HG03025 (cell line): Measurements from ENCODE around the gene SAYSD1.

ENCODE experiments used
- ATAC-seq: cut with Tn5 transposase; IDR thresholded peaks from one replicate; pipeline ENCODE4 v1.9.1; 2021; ENCODE audit warnings: mild to moderate bottlenecking, moderate library complexity; ENCODE audit not compliant: unreplicated experiment, low FRiP score

SAYSD1 gene

GRCh38 chr6:39079197-39080125 lies 35.5 kb downstream of the SAYSD1 start:
- no peak for ATAC-seq

DNA sequence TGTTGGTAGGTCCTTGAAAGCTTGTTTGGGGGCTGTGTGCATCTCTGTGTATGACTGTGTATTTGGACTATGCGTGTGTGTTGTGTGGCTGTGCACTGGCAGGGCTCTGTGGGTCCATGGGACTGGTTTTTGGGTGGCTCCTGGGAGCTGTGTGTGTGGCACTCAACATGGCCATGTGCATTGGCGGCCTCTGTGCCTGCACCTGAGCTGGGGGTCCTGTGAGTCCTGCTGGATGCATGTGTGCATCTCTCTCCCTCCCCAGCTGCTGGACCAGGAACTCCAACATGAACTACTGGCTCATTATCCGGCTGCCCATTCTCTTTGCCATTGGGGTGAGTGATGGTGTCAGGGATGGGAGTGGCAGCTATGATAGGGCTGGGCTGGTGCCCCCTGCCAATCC lies 36.3 kb downstream of the SAYSD1 start:
- ATAC-seq, result no peak

- ATAC-seq, result no peak
Observed at GRCh38 chr6:39077882-39078594, 36.9 kb downstream of the SAYSD1 start.

- ATAC-seq, result no peak
Observed at GRCh38 chr6:39076623-39077535, 38.1 kb downstream of the SAYSD1 start.

GRCh38 chr6:39075807-39076622 lies 39.0 kb downstream of the SAYSD1 start:
- no peak for ATAC-seq

GRCh38 chr6:39075010-39075686 lies 39.8 kb downstream of the SAYSD1 start:
- no peak for ATAC-seq

- no peak for ATAC-seq
Observed at GRCh38 chr6:39074486-39074885, 40.5 kb downstream of the SAYSD1 start.

GRCh38 chr6:39073471-39074355 lies 41.3 kb downstream of the SAYSD1 start:
- ATAC-seq, result no peak

GRCh38 chr6:39072830-39073229 lies 42.2 kb downstream of the SAYSD1 start:
- no peak for ATAC-seq

- ATAC-seq, result no peak
Observed at GRCh38 chr6:39068391-39068790, 46.6 kb downstream of the SAYSD1 start.

GRCh38 chr6:39065561-39065960 lies 49.4 kb downstream of the SAYSD1 start:
- ATAC-seq, result no peak

GRCh38 chr6:39063526-39063925 lies 51.5 kb downstream of the SAYSD1 start:
- no peak for ATAC-seq

DNA sequence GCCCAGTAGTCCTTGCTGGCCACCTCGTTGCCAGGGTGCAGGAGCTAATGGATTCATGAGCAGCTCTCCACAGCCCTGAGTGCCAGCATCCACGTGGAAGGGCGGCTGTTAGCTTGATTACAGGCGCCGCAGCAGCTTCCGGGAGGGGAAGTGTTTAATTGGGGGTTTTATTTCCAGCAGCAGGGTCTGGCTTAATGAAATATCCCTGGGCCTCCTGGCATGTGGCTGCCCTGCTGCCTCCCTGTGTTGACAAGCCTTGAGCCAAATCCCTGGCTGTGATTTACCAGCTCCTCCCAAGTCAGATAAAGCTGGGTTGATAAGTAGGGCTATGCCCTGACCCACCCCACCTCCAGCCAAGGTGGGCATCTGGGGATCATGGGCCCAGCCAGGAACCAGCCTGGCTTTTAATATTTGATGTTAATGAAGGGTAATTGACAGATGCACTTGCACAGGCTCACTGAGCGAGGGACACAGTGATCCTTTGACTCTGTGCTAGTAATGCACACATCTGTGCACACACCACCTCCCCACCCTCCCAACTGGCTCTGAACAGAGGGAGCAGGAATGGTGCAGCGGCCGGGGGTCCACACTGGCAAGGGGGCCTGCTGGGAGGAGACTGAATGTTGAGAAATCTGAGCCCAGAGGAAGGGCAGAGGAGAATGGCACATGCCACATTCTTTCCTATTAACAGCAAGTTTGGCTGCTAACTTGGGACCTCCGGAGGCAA lies 52.8 kb downstream of the SAYSD1 start:
- no peak for ATAC-seq

- no peak for ATAC-seq
Observed at GRCh38 chr6:39061588-39061987, 53.4 kb downstream of the SAYSD1 start.

GRCh38 chr6:39061182-39061581 lies 53.8 kb downstream of the SAYSD1 start:
- ATAC-seq, result no peak

- no peak for ATAC-seq
Observed at GRCh38 chr6:39060467-39061160, 54.4 kb downstream of the SAYSD1 start.
